Kidney (tissue), 14 donors: ENCODE results near the gene RIMBP2. TPM values are rescaled to one million over a fixed set of nuclear protein-coding genes. Genes with fewer than 3 reads are reported as not detected.
A peak's percentile ranks its signal among the peaks of the same experiment; 100 is the strongest.

Experiments
- DNase-seq, 5 donors: peaks; one replicate each; pipeline ENCODE4 v3.0.0-alpha.2; 2013 to 2020
- FAIRE-seq: peaks from 2 replicates; lab custom pipeline; 2012; peaks lifted over from hg19 to GRCh38; lab: Jason Lieb, UNC
- H3K27ac ChIP-seq, 2 donors: one replicate each; pipeline ENCODE4 v1.7.0; 2013; ENCODE audit warnings: low read depth in 2 of 2, low read length in 2 of 2, inconsistent platforms in 1 of 2
- H3K27me3 ChIP-seq: one replicate; pipeline ENCODE4 v1.7.1; 2013; ENCODE audit warnings: low read length, inconsistent platforms; ENCODE audit not compliant: control insufficient read depth, insufficient read depth
- H3K36me3 ChIP-seq, 3 donors: one replicate each; pipeline versions ENCODE4 v1.7.0 to v1.7.1; 2013; ENCODE audit warnings: low read length in 3 of 3, control low read depth in 1 of 3, inconsistent platforms in 1 of 3; ENCODE audit not compliant: insufficient read depth in 3 of 3, control insufficient read depth in 2 of 3
- H3K4me1 ChIP-seq, 3 donors: one replicate each; pipeline versions ENCODE4 v1.7.0 to v1.7.1; 2013; ENCODE audit warnings: low read length in 3 of 3, inconsistent platforms in 1 of 3, low read depth in 1 of 3; ENCODE audit not compliant: control insufficient read depth in 2 of 3, insufficient read depth in 2 of 3
- H3K4me3 ChIP-seq, 3 donors: one replicate each; pipeline versions ENCODE4 v1.7.0 to v1.8.1; 2013; ENCODE audit warnings: low read length in 3 of 3, control low read depth in 1 of 3, inconsistent platforms in 1 of 3
- H3K9ac ChIP-seq, 3 donors: one replicate each; pipeline versions ENCODE4 v1.7.0 to v1.7.1; 2013; ENCODE audit warnings: low read length in 3 of 3, control low read depth in 1 of 3, inconsistent platforms in 1 of 3
- H3K9me3 ChIP-seq, 3 donors: one replicate each; pipeline versions ENCODE4 v1.7.0 to v1.7.1; 2013; ENCODE audit warnings: low read length in 3 of 3, control low read depth in 1 of 3, inconsistent platforms in 1 of 3; ENCODE audit not compliant: control insufficient read depth in 2 of 3, insufficient read depth in 1 of 3
- CTCF ChIP-seq: IDR thresholded peaks from 3 replicates; pipeline ENCODE4 v1.5.1; 2012; ENCODE audit warnings: mild to moderate bottlenecking, moderate library complexity, borderline replicate concordance; ENCODE audit not compliant: insufficient read depth; ENCODE audit errors: extremely low read depth
- intact Hi-C: fragments of 100-400 bp; cut with DNase I; formaldehyde crosslinking; loops from one replicate; pipeline ENCODE4 v1.11.1; 2022
- polyA plus RNA-seq: library from polyadenylated mRNA; stranded (reverse); fragments of 350-450 nt; fragmentation: Illumina TruSeq; extraction: RNeasy Lipid Tissue Mini Kit (QIAGEN cat#74804); gene quantifications from one replicate; pipeline ENCODE4 v1.2.3, GENCODE V29; 2014; ENCODE audit warnings: low read depth, low replicate concordance; ENCODE audit not compliant: insufficient read depth
- total RNA-seq: library from RNA; stranded (reverse); fragmentation: NEBNext Ultra II Directional; extraction: Animal tissue kit (Norgen Biotek cat#: 25700); gene quantifications from one replicate; pipeline ENCODE4 v1.2.1, GENCODE V29; 2021
- donor health status: control.
- donor health status: control.
- donor health status: control.
- donor health status: control.
- donor health status: control.
- donor health status: DM: yes; HTN: yes; CAD: no.
- donor health status: Normal renal cell carcinoma (clear cell type).

The RIMBP2 gene
- total and polyA plus RNA-seq, 2 donors from 2014 or later, result 2.8 to 51.7 TPM

- DNase-seq, result peak in 1 of 5 donors; percentile 14
- no peaks in the 10 kb centered on the region for H3K27me3 ChIP-seq
Measured at GRCh38 chr12:130656411-130656810, 59.7 kb downstream of the RIMBP2 start.

GRCh38 chr12:130655881-130656280 is 60.2 kb downstream of the RIMBP2 start:
- H3K36me3 ChIP-seq, result no peaks in the 10 kb centered on the region
- DNase-seq (peak in 1 of 5 donors; percentile 47), FAIRE-seq (no peak)
- H3K4me1 ChIP-seq, result no peaks in the 10 kb centered on the region
- no peak overlapping the region for H3K27ac ChIP-seq
- intact Hi-C loops, result no loop called here
- H3K9ac ChIP-seq, result no peak overlapping the region
- no peak for TF ChIP-seq CTCF
- no peaks in the 10 kb centered on the region for H3K27me3 ChIP-seq
- H3K4me3 ChIP-seq, result no peak overlapping the region
- H3K9me3 ChIP-seq, result no peaks in the 10 kb centered on the region

More at GRCh38 chr12:130656411-130656810, 59.7 kb downstream of the RIMBP2 start:
- Histone ChIP-seq H3K9ac (no peak overlapping the region), H3K9me3 (no peaks in the 10 kb centered on the region), H3K27ac (no peak overlapping the region), H3K4me1 (no peaks in the 10 kb centered on the region), H3K4me3 (no peak overlapping the region), H3K36me3 (no peaks in the 10 kb centered on the region)
- intact Hi-C loops, result no loop called here
- no peak for TF ChIP-seq CTCF
- no peak for FAIRE-seq

GRCh38 chr12:130655010-130655409 is 61.1 kb downstream of the RIMBP2 start:
- no peak overlapping the region for H3K4me3 ChIP-seq
- intact Hi-C loops, result no loop called here
- no peaks in the 10 kb centered on the region for H3K4me1 ChIP-seq
- H3K27me3 ChIP-seq, result no peaks in the 10 kb centered on the region
- DNase-seq, result peak in 1 of 5 donors; percentile 13
- H3K9me3 ChIP-seq, result no peaks in the 10 kb centered on the region
- no peak overlapping the region for H3K9ac ChIP-seq
- H3K36me3 ChIP-seq, result no peaks in the 10 kb centered on the region
- FAIRE-seq, result no peak
- no peak for TF ChIP-seq CTCF
- no peak overlapping the region for H3K27ac ChIP-seq
